Loucy (cell line): Measurements from ENCODE around the gene GRB10.

Experiments
- H2AFZ ChIP-seq: fragments of 200-600 bp; sonication (generic); 2 replicates; pipeline ENCODE4 v1.6.0; 2016; ENCODE audit warnings: antibody characterized with exemption, mild to moderate bottlenecking, low read length, moderate library complexity
- H3F3A ChIP-seq: fragments of 200-600 bp; 2 replicates; pipeline ENCODE4 v1.6.0; 2016; ENCODE audit warnings: antibody characterized with exemption, low read depth, mild to moderate bottlenecking
- H3K27me3 ChIP-seq: fragments of 200-600 bp; sonication (generic); 2 replicates; pipeline ENCODE4 v1.6.1; 2014; ENCODE audit warnings: low read length, mild to moderate bottlenecking; ENCODE audit not compliant: insufficient read depth, poor library complexity, severe bottlenecking
- H3K36me3 ChIP-seq: fragments of 200-600 bp; sonication (generic); 2 replicates; pipeline ENCODE4 v1.6.1; 2016; ENCODE audit warnings: low read length; ENCODE audit not compliant: insufficient read depth
- H3K4me1 ChIP-seq: fragments of 200-600 bp; sonication (generic); 2 replicates; pipeline ENCODE4 v1.5.1; 2014; ENCODE audit warnings: low read length, mild to moderate bottlenecking; ENCODE audit not compliant: insufficient read depth, poor library complexity, severe bottlenecking
- H3K4me2 ChIP-seq: fragments of 200-600 bp; sonication (generic); 2 replicates; pipeline ENCODE4 v1.6.0; 2014; ENCODE audit warnings: antibody characterized with exemption, low read length, low read depth, mild to moderate bottlenecking; ENCODE audit not compliant: poor library complexity, severe bottlenecking
- H3K4me3 ChIP-seq: fragments of 200-600 bp; sonication (generic); 2 replicates; pipeline ENCODE4 v1.5.1; 2014; ENCODE audit warnings: low read length, mild to moderate bottlenecking, mixed read lengths; ENCODE audit not compliant: poor library complexity, severe bottlenecking
- H3K79me2 ChIP-seq: fragments of 200-600 bp; sonication (generic); 2 replicates; pipeline ENCODE4 v1.6.1; 2014; ENCODE audit warnings: low read length; ENCODE audit not compliant: insufficient read depth
- H3K9ac ChIP-seq: fragments of 200-600 bp; sonication (generic); 2 replicates; pipeline ENCODE4 v1.6.0; 2014; ENCODE audit warnings: mild to moderate bottlenecking, low read depth, low read length, moderate library complexity; ENCODE audit not compliant: poor library complexity, severe bottlenecking
- H3K9me2 ChIP-seq: fragments of 200-600 bp; sonication (generic); replicated peaks from 2 replicates; pipeline ENCODE4 v1.6.1; 2016; ENCODE audit warnings: low read depth, low read length, mixed read lengths
- H3K9me3 ChIP-seq: fragments of 200-600 bp; sonication (generic); 2 replicates; pipeline ENCODE4 v1.6.1; 2014; ENCODE audit warnings: mild to moderate bottlenecking, antibody characterized with exemption, low read length, low read depth; ENCODE audit not compliant: insufficient read depth
- H4K20me1 ChIP-seq: fragments of 200-600 bp; sonication (generic); 2 replicates; pipeline ENCODE4 v1.6.0; 2014; ENCODE audit warnings: antibody characterized with exemption, low read length, mild to moderate bottlenecking; ENCODE audit not compliant: insufficient read depth, poor library complexity, severe bottlenecking
- EZH2phosphoT487 ChIP-seq: fragments of 200-600 bp; IDR thresholded peaks from 2 replicates; pipeline ENCODE4 v1.6.1; 2018; ENCODE audit warnings: antibody characterized with exemption, mild to moderate bottlenecking, moderate library complexity, borderline replicate concordance
- TF ChIP-seq, protein P1 (sequence below): fragments of 200-600 bp; sonication (generic); conservative IDR thresholded peaks from 2 replicates; pipeline ENCODE4 v1.5.1; 2014; ENCODE audit warnings: mild to moderate bottlenecking, antibody characterized with exemption, low read length

GRB10 gene

DNA sequence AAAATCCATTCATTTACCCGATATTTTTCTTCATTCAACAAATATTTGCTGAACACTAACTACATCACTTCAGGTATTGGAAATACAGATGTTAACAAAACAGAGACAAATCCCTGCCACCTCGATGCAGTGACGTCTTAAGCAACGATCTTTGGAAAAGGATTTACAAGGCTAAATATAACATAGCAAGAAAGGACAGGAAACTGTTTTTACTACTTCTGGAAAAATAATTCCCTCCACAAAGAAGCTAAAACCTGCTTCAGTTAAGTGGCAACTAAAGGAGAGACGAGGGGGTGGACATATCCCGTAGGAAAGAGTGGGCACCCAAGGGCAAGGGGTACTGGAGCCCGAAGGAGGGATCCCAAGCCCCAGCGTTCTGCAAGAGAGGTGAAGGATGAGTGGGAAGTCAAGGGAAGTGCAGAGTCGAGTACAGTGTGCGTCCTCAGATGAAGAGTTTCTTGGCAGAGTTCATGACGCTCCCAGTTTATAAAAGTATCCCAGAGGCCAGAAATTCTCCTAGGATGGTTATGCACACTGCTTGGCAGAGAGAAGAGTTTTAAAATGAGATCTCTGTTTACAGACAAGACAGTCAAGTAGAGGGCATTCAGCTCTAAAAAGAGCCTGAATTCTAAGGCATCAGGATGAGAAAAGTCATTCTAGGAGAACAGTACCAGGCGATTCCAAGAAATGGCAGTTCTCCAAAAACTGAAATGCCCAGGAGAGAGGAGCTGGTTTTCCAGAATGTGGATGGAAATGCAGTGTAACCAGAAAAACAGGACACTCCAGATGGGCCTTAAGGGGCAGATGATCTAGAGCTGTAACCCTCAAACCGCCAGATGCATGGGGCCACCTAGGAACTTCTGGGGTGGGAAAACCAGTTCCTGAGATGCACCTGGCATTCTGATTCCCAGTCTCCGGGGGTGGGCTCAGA is 97.3 kb downstream of the GRB10 start:
- H3K27me3 ChIP-seq: no peaks in the 10 kb centered on the region
- no peak overlapping the region for H3K4me3 ChIP-seq
- no peaks in the 10 kb centered on the region for H3F3A ChIP-seq
- H3K9me3 ChIP-seq: no peaks in the 10 kb centered on the region
- no peaks in the 10 kb centered on the region for H3K36me3 ChIP-seq
- no peaks in the 10 kb centered on the region for H3K79me2 ChIP-seq
- peaks cover 9% of the 10 kb centered on the region for H3K4me1 ChIP-seq
- no peaks in the 10 kb centered on the region for H4K20me1 ChIP-seq
- TF ChIP-seq, protein P1, sequence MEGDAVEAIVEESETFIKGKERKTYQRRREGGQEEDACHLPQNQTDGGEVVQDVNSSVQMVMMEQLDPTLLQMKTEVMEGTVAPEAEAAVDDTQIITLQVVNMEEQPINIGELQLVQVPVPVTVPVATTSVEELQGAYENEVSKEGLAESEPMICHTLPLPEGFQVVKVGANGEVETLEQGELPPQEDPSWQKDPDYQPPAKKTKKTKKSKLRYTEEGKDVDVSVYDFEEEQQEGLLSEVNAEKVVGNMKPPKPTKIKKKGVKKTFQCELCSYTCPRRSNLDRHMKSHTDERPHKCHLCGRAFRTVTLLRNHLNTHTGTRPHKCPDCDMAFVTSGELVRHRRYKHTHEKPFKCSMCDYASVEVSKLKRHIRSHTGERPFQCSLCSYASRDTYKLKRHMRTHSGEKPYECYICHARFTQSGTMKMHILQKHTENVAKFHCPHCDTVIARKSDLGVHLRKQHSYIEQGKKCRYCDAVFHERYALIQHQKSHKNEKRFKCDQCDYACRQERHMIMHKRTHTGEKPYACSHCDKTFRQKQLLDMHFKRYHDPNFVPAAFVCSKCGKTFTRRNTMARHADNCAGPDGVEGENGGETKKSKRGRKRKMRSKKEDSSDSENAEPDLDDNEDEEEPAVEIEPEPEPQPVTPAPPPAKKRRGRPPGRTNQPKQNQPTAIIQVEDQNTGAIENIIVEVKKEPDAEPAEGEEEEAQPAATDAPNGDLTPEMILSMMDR: no peak
- no peak for TF ChIP-seq EZH2phosphoT487
- H3K9ac ChIP-seq: no peak overlapping the region
- no peak overlapping the region for H2AFZ ChIP-seq
- no peak overlapping the region for H3K4me2 ChIP-seq
- no peaks in the 10 kb centered on the region for H3K9me2 ChIP-seq

DNA sequence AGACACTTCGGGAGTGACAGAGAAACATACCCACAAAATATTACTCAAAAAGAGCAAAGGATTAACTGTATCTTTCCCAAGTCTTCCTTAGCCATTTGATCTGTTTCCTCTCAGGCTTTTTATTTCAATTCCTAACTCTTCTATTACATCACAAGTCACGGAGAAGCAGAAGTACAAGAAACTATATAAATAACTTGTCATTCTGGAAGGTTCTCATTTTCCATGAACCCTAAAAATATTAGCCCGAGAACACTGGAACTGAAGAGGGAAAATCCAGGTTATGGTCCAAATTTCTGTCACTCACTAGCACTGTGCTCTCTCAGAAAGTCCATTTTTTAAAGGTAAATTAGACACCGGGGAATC is 98.0 kb downstream of the GRB10 start:
- Histone ChIP-seq H3K4me2 (no peak overlapping the region), H3K9me3 (no peaks in the 10 kb centered on the region), H3F3A (no peaks in the 10 kb centered on the region), H3K9me2 (no peaks in the 10 kb centered on the region), H4K20me1 (no peaks in the 10 kb centered on the region), H3K36me3 (no peaks in the 10 kb centered on the region), H3K4me3 (no peak overlapping the region), H2AFZ (no peak overlapping the region), H3K4me1 (peaks cover 9% of the 10 kb centered on the region), H3K79me2 (no peaks in the 10 kb centered on the region), H3K27me3 (no peaks in the 10 kb centered on the region), H3K9ac (no peak overlapping the region)
- TF ChIP-seq, protein P1: no peak
- no peak for TF ChIP-seq EZH2phosphoT487

DNA sequence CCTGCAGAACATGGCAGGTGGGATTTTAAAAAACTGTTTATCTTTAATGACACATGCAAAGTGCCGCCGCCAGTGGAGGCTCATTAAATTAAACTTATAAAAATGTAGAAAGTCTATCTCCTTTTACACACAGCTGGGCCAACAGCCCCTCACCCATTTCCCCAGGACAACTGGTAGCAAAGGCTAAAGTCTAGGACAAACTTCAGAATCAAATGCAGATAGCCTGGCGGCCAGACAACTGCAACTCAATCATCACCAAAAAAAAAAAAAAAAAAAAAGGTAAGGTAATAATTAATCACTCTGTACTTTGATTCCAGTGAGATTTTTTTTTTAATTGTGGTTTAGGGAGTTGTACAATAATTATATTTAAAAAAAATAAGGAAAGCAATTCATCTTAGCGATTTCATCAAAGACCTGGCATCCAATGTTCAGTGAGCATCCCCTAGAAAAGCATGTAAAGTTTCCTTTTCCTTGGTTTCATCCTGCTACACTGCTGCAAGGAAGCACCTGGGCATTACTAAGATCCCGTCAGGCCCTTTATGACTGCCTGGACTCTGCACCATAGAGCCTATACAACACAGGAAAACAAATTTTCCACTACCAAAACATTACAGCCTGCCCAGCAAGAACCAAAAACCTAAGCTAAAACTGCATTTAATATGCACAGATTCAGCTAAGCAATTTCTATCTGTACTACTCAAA is 98.5 kb downstream of the GRB10 start:
- Histone ChIP-seq H3K36me3 (no peaks in the 10 kb centered on the region), H3K27me3 (no peaks in the 10 kb centered on the region), H3K4me2 (no peak overlapping the region), H3K9ac (no peak overlapping the region), H3K9me2 (no peaks in the 10 kb centered on the region), H2AFZ (no peak overlapping the region), H3K9me3 (no peaks in the 10 kb centered on the region), H3K4me1 (peaks cover 9% of the 10 kb centered on the region), H3K4me3 (no peak overlapping the region), H3F3A (no peaks in the 10 kb centered on the region), H4K20me1 (no peaks in the 10 kb centered on the region), H3K79me2 (no peaks in the 10 kb centered on the region)
- TF ChIP-seq EZH2phosphoT487: no peak
- TF ChIP-seq, protein P1: no peak
